ENCODE measurements around the gene WFDC8.

Gene WFDC8

GRCh38 chr20:45503403-45503802 is 75.7 kb downstream of the WFDC8 start:
- no peak overlapping the region for H3K4me3 ChIP-seq (ENCODE audit: low read depth, low read length)
- DNase-seq (ENCODE audit: low read depth) = no peak

- no peak for DNase-seq (ENCODE audit: low read depth)
- no peak overlapping the region for H3K4me3 ChIP-seq (ENCODE audit: low read depth, low read length)
Observed at GRCh38 chr20:45502561-45502960, 76.5 kb downstream of the WFDC8 start.
